Measurements from ENCODE around the gene VWF. TPM values are rescaled to one million over a fixed set of nuclear protein-coding genes. Genes with fewer than 3 reads are reported as not detected.

Gene VWF
- total and polyA plus RNA-seq, 9 donors, result 47.8 to 98.6 (median 80.7) TPM

- no peak for DNase-seq
- WGBS (ENCODE audit: insufficient coverage), result 20% methylated on average over 1 of the region's 3 CpGs
- H3K36me3 ChIP-seq (ENCODE audit: control insufficient read depth, insufficient read depth, low read length), result no peaks in the 10 kb centered on the region
These were observed 127.2 kb downstream of the VWF start for GRCh38 chr12:5997260-5997659.

GRCh38 chr12:5996459-5996858, 128.0 kb downstream of the VWF start:
- no CpG with 5 or more reads among the region's 3 CpGs for WGBS (ENCODE audit: insufficient coverage)
- Histone ChIP-seq H3K27me3 (ENCODE audit: control insufficient read depth, insufficient read depth, low read length) (no peaks in the 10 kb centered on the region), H3K9me3 (replicated peaks; ENCODE audit: control insufficient read depth, low read depth, low read length) (no peaks in the 10 kb centered on the region), H3K4me3 (ENCODE audit: low read length) (no peak overlapping the region), H3K4me1 (ENCODE audit: control insufficient read depth, insufficient read depth, low read length) (no peaks in the 10 kb centered on the region), H3K27ac (ENCODE audit: low read length) (no peak overlapping the region), H3K36me3 (ENCODE audit: control insufficient read depth, insufficient read depth, low read length) (no peaks in the 10 kb centered on the region)
- DNase-seq, result no peak

More at GRCh38 chr12:5997260-5997659, 127.2 kb downstream of the VWF start:
- no peak overlapping the region for H3K27ac ChIP-seq (ENCODE audit: low read length)
- H3K9me3 ChIP-seq (replicated peaks; ENCODE audit: control insufficient read depth, low read depth, low read length), result no peaks in the 10 kb centered on the region
- H3K4me1 ChIP-seq (ENCODE audit: control insufficient read depth, insufficient read depth, low read length), result no peaks in the 10 kb centered on the region
- no peaks in the 10 kb centered on the region for H3K27me3 ChIP-seq (ENCODE audit: control insufficient read depth, insufficient read depth, low read length)
- no peak overlapping the region for H3K4me3 ChIP-seq (ENCODE audit: low read length)

DNA sequence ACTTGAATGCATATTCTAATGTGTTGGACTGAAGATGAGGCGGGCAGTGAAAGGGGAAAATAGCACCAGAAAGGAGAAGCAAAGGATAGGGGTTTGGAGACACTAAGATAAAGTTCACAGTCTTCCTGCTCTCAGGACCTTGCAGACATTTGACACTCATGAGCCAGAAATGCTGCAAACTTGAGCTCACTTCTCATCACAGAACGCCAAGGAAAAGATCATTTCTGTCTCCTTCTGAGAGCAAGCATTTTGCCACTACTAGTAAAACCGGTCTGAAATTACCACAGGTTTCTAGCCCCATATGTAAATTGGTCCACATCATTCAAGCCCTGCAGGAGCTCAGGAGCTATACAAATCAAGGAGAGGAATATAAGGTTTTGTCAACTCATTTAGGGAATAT, 134.8 kb downstream of the VWF start:
- Histone ChIP-seq H3K36me3 (ENCODE audit: control insufficient read depth, insufficient read depth, low read length) (no peaks in the 10 kb centered on the region), H3K9me3 (replicated peaks; ENCODE audit: control insufficient read depth, low read depth, low read length) (no peaks in the 10 kb centered on the region), H3K4me3 (ENCODE audit: low read length) (no peak overlapping the region), H3K4me1 (ENCODE audit: control insufficient read depth, insufficient read depth, low read length) (no peaks in the 10 kb centered on the region), H3K27ac (ENCODE audit: low read length) (no peak overlapping the region), H3K27me3 (ENCODE audit: control insufficient read depth, insufficient read depth, low read length) (peaks cover 2% of the 10 kb centered on the region)
- DNase-seq, result no peak
- 50% methylated on average over 1 of the region's 3 CpGs for WGBS (ENCODE audit: insufficient coverage)

GRCh38 chr12:5988659-5989116, 135.8 kb downstream of the VWF start:
- 4% methylated on average over 7 of the region's 10 CpGs for WGBS (ENCODE audit: insufficient coverage)
- no peaks in the 10 kb centered on the region for H3K9me3 ChIP-seq (replicated peaks; ENCODE audit: control insufficient read depth, low read depth, low read length)
- peak; percentile 75 for DNase-seq
- H3K27me3 ChIP-seq (ENCODE audit: control insufficient read depth, insufficient read depth, low read length), result peaks cover 2% of the 10 kb centered on the region
- H3K4me3 ChIP-seq (ENCODE audit: low read length), result no peak overlapping the region
- no peak overlapping the region for H3K27ac ChIP-seq (ENCODE audit: low read length)
- H3K36me3 ChIP-seq (ENCODE audit: control insufficient read depth, insufficient read depth, low read length), result no peaks in the 10 kb centered on the region
- H3K4me1 ChIP-seq (ENCODE audit: control insufficient read depth, insufficient read depth, low read length), result no peaks in the 10 kb centered on the region

- Histone ChIP-seq H3K36me3 (ENCODE audit: control insufficient read depth, insufficient read depth, low read length) (no peaks in the 10 kb centered on the region), H3K27me3 (ENCODE audit: control insufficient read depth, insufficient read depth, low read length) (peaks cover 2% of the 10 kb centered on the region), H3K27ac (ENCODE audit: low read length) (no peak overlapping the region), H3K4me3 (ENCODE audit: low read length) (no peak overlapping the region), H3K4me1 (ENCODE audit: control insufficient read depth, insufficient read depth, low read length) (no peaks in the 10 kb centered on the region), H3K9me3 (replicated peaks; ENCODE audit: control insufficient read depth, low read depth, low read length) (no peaks in the 10 kb centered on the region)
- no peak for DNase-seq
- WGBS (ENCODE audit: insufficient coverage), result 51% methylated on average over 6 of the region's 10 CpGs
These were observed 136.4 kb downstream of the VWF start for GRCh38 chr12:5988088-5988487.

GRCh38 chr12:5987573-5987972, 136.9 kb downstream of the VWF start:
- WGBS (ENCODE audit: insufficient coverage), result 78% methylated on average over 3 of the region's 5 CpGs
- peaks cover 2% of the 10 kb centered on the region for H3K27me3 ChIP-seq (ENCODE audit: control insufficient read depth, insufficient read depth, low read length)
- no peak for DNase-seq
- no peaks in the 10 kb centered on the region for H3K9me3 ChIP-seq (replicated peaks; ENCODE audit: control insufficient read depth, low read depth, low read length)
- H3K4me3 ChIP-seq (ENCODE audit: low read length), result no peak overlapping the region
- no peaks in the 10 kb centered on the region for H3K4me1 ChIP-seq (ENCODE audit: control insufficient read depth, insufficient read depth, low read length)
- H3K36me3 ChIP-seq (ENCODE audit: control insufficient read depth, insufficient read depth, low read length), result no peaks in the 10 kb centered on the region
- H3K27ac ChIP-seq (ENCODE audit: low read length), result no peak overlapping the region

- DNase-seq, result no peak
- Histone ChIP-seq H3K27me3 (ENCODE audit: control insufficient read depth, insufficient read depth, low read length) (peaks cover 2% of the 10 kb centered on the region), H3K4me1 (ENCODE audit: control insufficient read depth, insufficient read depth, low read length) (no peaks in the 10 kb centered on the region), H3K27ac (ENCODE audit: low read length) (no peak overlapping the region), H3K9me3 (replicated peaks; ENCODE audit: control insufficient read depth, low read depth, low read length) (no peaks in the 10 kb centered on the region), H3K36me3 (ENCODE audit: control insufficient read depth, insufficient read depth, low read length) (no peaks in the 10 kb centered on the region), H3K4me3 (ENCODE audit: low read length) (no peak overlapping the region)
- WGBS (ENCODE audit: insufficient coverage), result 74% methylated on average over 8 of the region's 8 CpGs
These were observed 139.0 kb downstream of the VWF start for GRCh38 chr12:5985471-5985870.

- Histone ChIP-seq H3K4me1 (ENCODE audit: control insufficient read depth, insufficient read depth, low read length) (no peaks in the 10 kb centered on the region), H3K9me3 (replicated peaks; ENCODE audit: control insufficient read depth, low read depth, low read length) (peaks cover 2% of the 10 kb centered on the region), H3K27ac (ENCODE audit: low read length) (no peak overlapping the region), H3K4me3 (ENCODE audit: low read length) (no peak overlapping the region), H3K36me3 (ENCODE audit: control insufficient read depth, insufficient read depth, low read length) (no peaks in the 10 kb centered on the region), H3K27me3 (ENCODE audit: control insufficient read depth, insufficient read depth, low read length) (peaks cover 2% of the 10 kb centered on the region)
- DNase-seq, result no peak
- WGBS (ENCODE audit: insufficient coverage), result 49% methylated on average over 5 of the region's 9 CpGs
These were observed 139.6 kb downstream of the VWF start for GRCh38 chr12:5984873-5985272.

DNA sequence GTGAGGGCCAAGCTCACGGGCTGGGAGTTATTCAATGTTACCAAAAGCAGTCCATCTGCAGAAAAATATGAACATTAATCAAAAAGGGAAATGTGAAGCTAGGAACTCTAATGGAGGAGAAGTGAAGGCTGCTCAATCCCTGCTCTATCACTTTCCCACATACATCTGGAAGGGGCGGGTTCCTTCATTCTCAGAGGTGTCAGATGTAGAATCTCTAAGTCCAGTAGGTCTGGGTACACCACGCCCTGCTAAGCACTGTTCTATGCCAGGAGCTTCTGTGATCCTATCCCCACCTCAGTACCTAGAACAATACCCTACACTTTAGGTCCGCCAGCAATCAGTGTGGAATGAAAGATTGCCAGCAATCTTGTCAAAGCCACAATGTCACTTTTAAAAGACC, 142.4 kb downstream of the VWF start:
- H3K4me1 ChIP-seq (ENCODE audit: control insufficient read depth, insufficient read depth, low read length), result no peaks in the 10 kb centered on the region
- no peaks in the 10 kb centered on the region for H3K36me3 ChIP-seq (ENCODE audit: control insufficient read depth, insufficient read depth, low read length)
- peaks cover 2% of the 10 kb centered on the region for H3K9me3 ChIP-seq (replicated peaks; ENCODE audit: control insufficient read depth, low read depth, low read length)
- no peak for DNase-seq
- no peak overlapping the region for H3K27ac ChIP-seq (ENCODE audit: low read length)
- H3K4me3 ChIP-seq (ENCODE audit: low read length), result no peak overlapping the region
- WGBS (ENCODE audit: insufficient coverage), result 80% methylated on average over 1 of the region's 4 CpGs
- peaks cover 2% of the 10 kb centered on the region for H3K27me3 ChIP-seq (ENCODE audit: control insufficient read depth, insufficient read depth, low read length)

GRCh38 chr12:5977556-5977955, 146.9 kb downstream of the VWF start:
- Histone ChIP-seq H3K27ac (ENCODE audit: low read length) (no peak overlapping the region), H3K27me3 (ENCODE audit: control insufficient read depth, insufficient read depth, low read length) (no peaks in the 10 kb centered on the region), H3K4me1 (ENCODE audit: control insufficient read depth, insufficient read depth, low read length) (no peaks in the 10 kb centered on the region), H3K9me3 (replicated peaks; ENCODE audit: control insufficient read depth, low read depth, low read length) (peaks cover 2% of the 10 kb centered on the region), H3K4me3 (ENCODE audit: low read length) (no peak overlapping the region), H3K36me3 (ENCODE audit: control insufficient read depth, insufficient read depth, low read length) (peaks cover 3% of the 10 kb centered on the region)
- WGBS (ENCODE audit: insufficient coverage), result no CpG with 5 or more reads among the region's 6 CpGs
- DNase-seq, result no peak

DNA sequence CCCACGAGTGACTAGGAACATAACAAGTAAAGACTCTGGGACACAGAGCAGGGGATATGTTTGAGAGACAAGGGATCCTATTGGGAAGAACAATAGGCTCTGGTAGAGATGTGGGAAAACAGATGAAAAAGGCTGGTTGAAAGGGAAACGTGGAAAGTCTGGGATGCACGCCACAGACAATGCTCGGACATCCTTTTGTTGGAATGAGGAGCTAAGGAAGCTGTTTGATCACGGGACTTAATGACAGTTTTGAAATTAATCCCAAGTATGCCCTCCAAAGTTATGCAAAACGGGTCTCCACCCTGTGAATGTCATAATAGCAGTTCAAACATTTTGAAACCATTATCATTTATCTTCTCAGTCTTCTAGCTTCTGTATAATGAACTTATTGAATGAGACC, 147.8 kb downstream of the VWF start:
- Histone ChIP-seq H3K27me3 (ENCODE audit: control insufficient read depth, insufficient read depth, low read length) (no peaks in the 10 kb centered on the region), H3K36me3 (ENCODE audit: control insufficient read depth, insufficient read depth, low read length) (peaks cover 3% of the 10 kb centered on the region), H3K27ac (ENCODE audit: low read length) (no peak overlapping the region), H3K4me1 (ENCODE audit: control insufficient read depth, insufficient read depth, low read length) (no peaks in the 10 kb centered on the region), H3K9me3 (replicated peaks; ENCODE audit: control insufficient read depth, low read depth, low read length) (peaks cover 2% of the 10 kb centered on the region), H3K4me3 (ENCODE audit: low read length) (no peak overlapping the region)
- WGBS (ENCODE audit: insufficient coverage), result 51% methylated on average over 4 of the region's 6 CpGs
- no peak for DNase-seq

Data from muscle of leg (tissue), 11 donors.